Lower leg skin (tissue), 4 donors: Measurements from ENCODE around the gene NMU. TPM values are rescaled to one million over a fixed set of nuclear protein-coding genes. Genes with fewer than 3 reads are reported as not detected.

ENCODE experiments used
- DNase-seq, 2 donors: peaks; one replicate each; pipeline ENCODE4 v3.0.0-alpha.2; 2019; ENCODE audit warnings: low spot score in 2 of 2
- H3K4me3 ChIP-seq: fragments of 200-600 bp; sonication (generic); 2 replicates; pipeline ENCODE4 v1.5.1; 2017; ENCODE audit warnings: mild to moderate bottlenecking, low read depth; ENCODE audit not compliant: poor library complexity, severe bottlenecking
- CTCF ChIP-seq, 3 donors: fragments of 450-650 bp; IDR thresholded peaks; one replicate each; pipeline ENCODE4 v1.5.1; 2016; ENCODE audit warnings: antibody characterized with exemption in 3 of 3, mild to moderate bottlenecking in 3 of 3, moderate library complexity in 2 of 3
- POLR2A ChIP-seq, 2 donors: fragments of 450-650 bp; IDR thresholded peaks; one replicate each; pipeline ENCODE4 v1.6.1; 2016 to 2017; ENCODE audit warnings: antibody characterized with exemption in 2 of 2, mild to moderate bottlenecking in 1 of 2, moderate library complexity in 1 of 2
- WGBS, 2 donors: methylation state at CpG; one replicate each; pipeline ENCODE4 v1.1.5; 2018; 5-methylcytosine and 5-hydroxymethylcytosine counted together
- intact Hi-C: fragments of 100-400 bp; cut with DNase I; formaldehyde crosslinking; loops from one replicate; pipeline ENCODE4 v1.15.0; 2023; ENCODE audit warnings: low total_unique reads
- total RNA-seq, 4 donors: library from RNA; depleted of rRNA; stranded (reverse); fragments of >200 nt; gene quantifications; one replicate each; pipeline ENCODE4 v1.1.0, GENCODE V29; 2016

The NMU gene
- total RNA-seq, 4 donors from 2014 or later = 21.7 to 30.3 (median 26.7) TPM

DNA sequence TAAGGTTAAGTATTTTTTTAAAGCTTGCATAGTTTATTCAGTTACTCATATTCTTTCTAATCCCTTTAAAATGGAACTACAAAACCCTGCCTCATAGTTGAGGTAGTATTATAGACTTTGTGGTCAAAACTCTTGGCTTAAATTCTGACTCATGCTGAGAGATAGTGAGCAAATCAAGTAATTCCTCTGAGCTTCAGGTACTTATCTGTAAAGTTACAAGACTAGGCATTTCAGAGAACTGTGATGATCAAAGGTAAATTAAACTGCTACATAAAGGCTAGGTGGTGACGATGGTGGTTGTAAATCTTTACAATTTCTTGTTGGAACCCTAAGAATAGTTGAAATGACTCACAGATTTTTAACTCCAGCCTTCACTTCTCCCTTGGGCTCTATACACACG, 86.2 kb downstream of the NMU start:
- TF ChIP-seq CTCF (IDR thresholded peaks at IDR 0.05) = no peak
- TF ChIP-seq POLR2A (IDR thresholded peaks at IDR 0.05) = no peak
- H3K4me3 ChIP-seq = no peak overlapping the region
- no peak for DNase-seq
- 49 to 60% methylated on average over 2 of the region's 2 CpGs for WGBS, 2 donors
- intact Hi-C loops = no loop called here

GRCh38 chr4:55547918-55548317, 88.2 kb downstream of the NMU start:
- intact Hi-C loops = no loop called here
- 73 to 83% methylated on average over 4 of the region's 4 CpGs for WGBS, 2 donors
- H3K4me3 ChIP-seq = no peak overlapping the region
- no peak for TF ChIP-seq CTCF (IDR thresholded peaks at IDR 0.05)
- DNase-seq = no peak

GRCh38 chr4:55547466-55547770, 88.7 kb downstream of the NMU start:
- DNase-seq = no peak
- TF ChIP-seq POLR2A (IDR thresholded peaks at IDR 0.05) (no peak), CTCF (IDR thresholded peaks at IDR 0.05) (no peak)
- WGBS, 2 donors = 1 to 3% methylated on average over 10 of the region's 10 CpGs
- intact Hi-C loops = no loop called here
- H3K4me3 ChIP-seq = peak overlapping the region; percentile 54

- TF ChIP-seq POLR2A (IDR thresholded peaks at IDR 0.05) (no peak), CTCF (IDR thresholded peaks at IDR 0.05) (no peak)
- intact Hi-C loops = no loop called here
- peak; percentile 69 to 96 for DNase-seq
- WGBS, 2 donors = 1% methylated on average over 40 to 66 of the region's 71 CpGs
- peak within 1 kb of the TSS; percentile 54 for H3K4me3 ChIP-seq
These were observed 89.2 kb downstream of the NMU start, which contains the start of gene CLOCK for GRCh38 chr4:55546756-55547465. Gene CLOCK, minus strand, starts transcription at chr4:55546909. Its CDS starts 64,124 bp downstream, at chr4:55482785.

GRCh38 chr4:55546506-55546755, 89.7 kb downstream of the NMU start:
- TF ChIP-seq POLR2A (IDR thresholded peaks at IDR 0.05) (no peak), CTCF (IDR thresholded peaks at IDR 0.05) (no peak)
- intact Hi-C loops = no loop called here
- 0% methylated on average over 4 of the region's 16 CpGs; no CpG with 5 or more reads in 1 of the 2 donors for WGBS, 2 donors
- H3K4me3 ChIP-seq = peak overlapping the region; percentile 54
- no peak for DNase-seq
